DOHH2 (cell line): Measurements from ENCODE around the gene SLC6A13.

Experiments used
- H3F3A ChIP-seq: fragments of 200-600 bp; sonication (generic), shearing (Covaris generic); 2 replicates; pipeline ENCODE4 v1.6.0; 2016; ENCODE audit warnings: antibody characterized with exemption, mild to moderate bottlenecking; ENCODE audit not compliant: control insufficient read depth, insufficient read depth
- H3K27ac ChIP-seq: fragments of 200-600 bp; sonication (generic); 2 replicates; pipeline ENCODE4 v1.5.1; 2014; ENCODE audit warnings: low read depth, mild to moderate bottlenecking, low read length, moderate library complexity
- H3K27me3 ChIP-seq: fragments of 200-600 bp; sonication (generic); 2 replicates; pipeline ENCODE4 v1.6.1; 2014; ENCODE audit warnings: mild to moderate bottlenecking, low read length, mixed read lengths; ENCODE audit not compliant: control insufficient read depth
- H3K36me3 ChIP-seq: fragments of 200-600 bp; sonication (generic); 2 replicates; pipeline ENCODE4 v1.6.1; 2014; ENCODE audit warnings: mild to moderate bottlenecking, low read length, moderate library complexity, mixed read lengths; ENCODE audit not compliant: control insufficient read depth
- H3K4me1 ChIP-seq: fragments of 200-600 bp; sonication (generic); 2 replicates; pipeline ENCODE4 v1.6.1; 2014; ENCODE audit warnings: mild to moderate bottlenecking, low read length, mixed read lengths; ENCODE audit not compliant: control insufficient read depth
- H3K4me2 ChIP-seq: fragments of 200-600 bp; sonication (generic); 2 replicates; pipeline ENCODE4 v1.6.0; 2014; ENCODE audit warnings: mild to moderate bottlenecking, low read length, moderate library complexity
- H3K4me3 ChIP-seq: fragments of 200-600 bp; sonication (generic); 2 replicates; pipeline ENCODE4 v1.5.1; 2014; ENCODE audit warnings: mild to moderate bottlenecking, low read length, mixed read lengths
- H3K79me2 ChIP-seq: fragments of 200-600 bp; sonication (generic); 2 replicates; pipeline ENCODE4 v1.6.1; 2014; ENCODE audit warnings: mild to moderate bottlenecking, low read length, mixed read lengths; ENCODE audit not compliant: control insufficient read depth
- H3K9me2 ChIP-seq: fragments of 200-600 bp; sonication (generic); replicated peaks from 2 replicates; pipeline ENCODE4 v1.6.1; 2014; ENCODE audit warnings: mild to moderate bottlenecking, low read length, mixed read lengths; ENCODE audit not compliant: control insufficient read depth
- H3K9me3 ChIP-seq: fragments of 200-600 bp; sonication (generic); 2 replicates; pipeline ENCODE4 v1.6.1; 2014; ENCODE audit warnings: antibody characterized with exemption, low read length, mixed read lengths; ENCODE audit not compliant: control insufficient read depth, insufficient read depth
- H4K20me1 ChIP-seq: fragments of 200-600 bp; sonication (generic); 2 replicates; pipeline ENCODE4 v1.6.0; 2014; ENCODE audit warnings: low read depth, mild to moderate bottlenecking, antibody characterized with exemption, low read length, moderate library complexity; ENCODE audit not compliant: control insufficient read depth, insufficient read depth
- CTCF ChIP-seq: fragments of 200-600 bp; sonication (generic); IDR thresholded peaks from one replicate; pipeline ENCODE4 v1.5.1; 2014; ENCODE audit warnings: antibody characterized with exemption, mild to moderate bottlenecking, low read depth, low read length; ENCODE audit not compliant: poor library complexity, severe bottlenecking
- EZH2phosphoT487 ChIP-seq: fragments of 200-600 bp; sonication (generic); IDR thresholded peaks from 2 replicates; pipeline ENCODE4 v1.6.1; 2017; ENCODE audit warnings: borderline replicate concordance, mild to moderate bottlenecking, antibody characterized with exemption, low read length, moderate library complexity, mixed read lengths

SLC6A13 gene

DNA sequence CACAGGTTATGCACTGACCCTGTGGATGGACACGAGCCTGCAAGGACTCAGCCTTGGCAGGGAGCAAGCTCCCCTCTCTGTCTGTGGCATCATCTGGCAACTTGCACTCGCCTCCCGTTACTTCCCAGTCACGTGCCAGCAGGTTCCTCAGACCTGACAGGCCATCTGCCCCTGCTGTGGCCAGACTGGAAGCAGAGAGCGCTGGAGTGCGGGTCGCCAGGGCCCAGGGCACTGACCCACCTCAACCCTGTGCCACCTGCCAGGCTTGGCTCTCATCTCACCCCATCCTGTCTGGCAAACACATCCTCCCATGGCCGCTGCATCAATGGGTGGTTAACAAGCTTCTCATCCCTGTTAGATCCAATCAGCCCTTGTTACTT, 77.1 kb downstream of the SLC6A13 start:
- Histone ChIP-seq H3K4me3 (no peak overlapping the region), H4K20me1 (no peaks in the 10 kb centered on the region), H3K9me2 (no peaks in the 10 kb centered on the region), H3K36me3 (no peaks in the 10 kb centered on the region), H3F3A (no peaks in the 10 kb centered on the region), H3K9me3 (no peaks in the 10 kb centered on the region; the same call in 1 of the 2 replicates), H3K4me1 (no peaks in the 10 kb centered on the region), H3K27ac (no peak overlapping the region), H3K27me3 (no peaks in the 10 kb centered on the region), H3K4me2 (no peak overlapping the region), H3K79me2 (no peaks in the 10 kb centered on the region)
- TF ChIP-seq CTCF (no peak), EZH2phosphoT487 (no peak)

GRCh38 chr12:184811-185575, 77.6 kb downstream of the SLC6A13 start:
- Histone ChIP-seq H3K4me3 (no peak overlapping the region), H4K20me1 (no peaks in the 10 kb centered on the region), H3F3A (no peaks in the 10 kb centered on the region), H3K79me2 (no peaks in the 10 kb centered on the region), H3K9me3 (no peaks in the 10 kb centered on the region; the same call in 1 of the 2 replicates), H3K36me3 (no peaks in the 10 kb centered on the region), H3K9me2 (no peaks in the 10 kb centered on the region), H3K27me3 (no peaks in the 10 kb centered on the region), H3K4me2 (no peak overlapping the region), H3K27ac (no peak overlapping the region), H3K4me1 (no peaks in the 10 kb centered on the region)
- TF ChIP-seq CTCF (no peak), EZH2phosphoT487 (no peak)

GRCh38 chr12:182381-182892, 80.2 kb downstream of the SLC6A13 start:
- Histone ChIP-seq H3F3A (no peaks in the 10 kb centered on the region), H3K4me1 (no peaks in the 10 kb centered on the region), H3K27ac (no peak overlapping the region), H3K4me2 (no peak overlapping the region), H3K9me2 (no peaks in the 10 kb centered on the region), H3K27me3 (no peaks in the 10 kb centered on the region), H3K9me3 (no peaks in the 10 kb centered on the region), H3K79me2 (no peaks in the 10 kb centered on the region), H4K20me1 (no peaks in the 10 kb centered on the region), H3K36me3 (no peaks in the 10 kb centered on the region), H3K4me3 (no peak overlapping the region)
- no peak for TF ChIP-seq EZH2phosphoT487
- no peak for TF ChIP-seq CTCF
